GM21526 (cell line): Measurements from ENCODE around the gene COPRS.

Experiments
- ATAC-seq: cut with Tn5 transposase; IDR thresholded peaks from one replicate; pipeline ENCODE4 v1.9.1; 2021; ENCODE audit warnings: moderate library complexity; ENCODE audit not compliant: unreplicated experiment, low FRiP score

Gene COPRS

GRCh38 chr17:31858642-31859486 is at the start of gene COPRS:
Gene COPRS, minus strand, starts transcription at chr17:31859244. Its CDS starts 45 bp downstream, at chr17:31859199.
- ATAC-seq, result peak; percentile 70

GRCh38 chr17:31908386-31908785 is 49.3 kb upstream of the COPRS start:
- ATAC-seq, result no peak

GRCh38 chr17:31907342-31907962 is 48.4 kb upstream of the COPRS start:
- no peak for ATAC-seq

GRCh38 chr17:31903401-31903800 is 44.4 kb upstream of the COPRS start:
- ATAC-seq, result no peak

GRCh38 chr17:31902693-31903092 is 43.6 kb upstream of the COPRS start:
- no peak for ATAC-seq

GRCh38 chr17:31900877-31901276 is 41.8 kb upstream of the COPRS start:
- no peak for ATAC-seq

GRCh38 chr17:31888124-31888523 is 29.1 kb upstream of the COPRS start:
- no peak for ATAC-seq

GRCh38 chr17:31882571-31882970 is 23.5 kb upstream of the COPRS start:
- no peak for ATAC-seq

- no peak for ATAC-seq
Measured at GRCh38 chr17:31880311-31880710, 21.3 kb upstream of the COPRS start.

GRCh38 chr17:31878703-31879073 is 19.6 kb upstream of the COPRS start:
- ATAC-seq, result no peak

GRCh38 chr17:31877911-31878702 is 19.1 kb upstream of the COPRS start:
- no peak for ATAC-seq

GRCh38 chr17:31877341-31877740 is 18.3 kb upstream of the COPRS start:
- ATAC-seq, result no peak

GRCh38 chr17:31875081-31875480 is 16.0 kb upstream of the COPRS start:
- ATAC-seq, result no peak

GRCh38 chr17:31869797-31870568 is 10.9 kb upstream of the COPRS start:
- no peak for ATAC-seq

GRCh38 chr17:31869031-31869430 is 10.0 kb upstream of the COPRS start:
- ATAC-seq, result no peak

GRCh38 chr17:31859487-31860008 is 504 bp upstream of the COPRS start:
- no peak for ATAC-seq

GRCh38 chr17:31857920-31858641 is 963 bp downstream of the COPRS start:
- no peak for ATAC-seq

- no peak for ATAC-seq
Measured at GRCh38 chr17:31856750-31857149, 2.3 kb downstream of the COPRS start.

GRCh38 chr17:31854672-31855071 is 4.4 kb downstream of the COPRS start:
- no peak for ATAC-seq
